Activated T-cell treated with anti-CD3 and anti-CD28 coated beads, Interleukin-2, amount 50 U/mL, for 24 hours (primary cell): ENCODE results near the gene PHETA1.
"Not testable (repeated sequence)": the region's sequence is repeated elsewhere in the genome, so short reads cannot be mapped to it uniquely, and the experiment has no call there.

Experiments
- DNase-seq: peaks from one replicate; pipeline ENCODE4 v3.0.0-alpha.2; 2020
- H3K27ac Mint-ChIP-seq: 2 replicates; pipeline ENCODE4 v1.8.0; 2020; ENCODE audit warnings: mild to moderate bottlenecking, mixed read lengths
- H3K27me3 Mint-ChIP-seq: 2 replicates; pipeline ENCODE4 v1.8.0; 2020; ENCODE audit warnings: mixed read lengths
- H3K36me3 Mint-ChIP-seq: 2 replicates; pipeline ENCODE4 v1.8.0; 2020; ENCODE audit warnings: low read depth, mixed read lengths
- H3K4me1 Mint-ChIP-seq: 2 replicates; pipeline ENCODE4 v1.8.0; 2020; ENCODE audit warnings: low read depth, mixed read lengths
- H3K4me3 Mint-ChIP-seq: 2 replicates; pipeline ENCODE4 v1.8.0; 2020; ENCODE audit warnings: mild to moderate bottlenecking, moderate library complexity, mixed read lengths
- H3K9me3 Mint-ChIP-seq: 2 replicates; pipeline ENCODE4 v1.8.0; 2020; ENCODE audit warnings: mixed read lengths

Gene PHETA1

GRCh38 chr12:111353026-111353425 is 15.9 kb downstream of the PHETA1 start:
- H3K27ac Mint-ChIP-seq: no peak overlapping the region
- peaks cover 15% of the 10 kb centered on the region for H3K9me3 Mint-ChIP-seq
- H3K36me3 Mint-ChIP-seq: no peaks in the 10 kb centered on the region
- no peaks in the 10 kb centered on the region for H3K4me1 Mint-ChIP-seq
- no peak overlapping the region for H3K4me3 Mint-ChIP-seq
- H3K27me3 Mint-ChIP-seq: no peaks in the 10 kb centered on the region
- DNase-seq: no peak

GRCh38 chr12:111352296-111352993 is 16.4 kb downstream of the PHETA1 start:
- no peak for DNase-seq
- no peak overlapping the region for H3K4me3 Mint-ChIP-seq
- no peaks in the 10 kb centered on the region for H3K36me3 Mint-ChIP-seq
- H3K27me3 Mint-ChIP-seq: no peaks in the 10 kb centered on the region
- H3K4me1 Mint-ChIP-seq: no peaks in the 10 kb centered on the region
- peaks cover 16% of the 10 kb centered on the region for H3K9me3 Mint-ChIP-seq
- no peak overlapping the region for H3K27ac Mint-ChIP-seq

- Mint-ChIP-seq H3K36me3 (no peaks in the 10 kb centered on the region), H3K4me1 (no peaks in the 10 kb centered on the region), H3K27ac (no peak overlapping the region), H3K27me3 (no peaks in the 10 kb centered on the region), H3K9me3 (peaks cover 20% of the 10 kb centered on the region), H3K4me3 (no peak overlapping the region)
- no peak for DNase-seq
Measured at GRCh38 chr12:111351026-111351425, 17.9 kb downstream of the PHETA1 start.

GRCh38 chr12:111349748-111350520 is 19.0 kb downstream of the PHETA1 start:
- Mint-ChIP-seq H3K27ac (no peak overlapping the region), H3K36me3 (no peaks in the 10 kb centered on the region), H3K4me1 (no peaks in the 10 kb centered on the region), H3K9me3 (peaks cover 20% of the 10 kb centered on the region), H3K27me3 (no peaks in the 10 kb centered on the region), H3K4me3 (no peak overlapping the region)
- DNase-seq: no peak

- Mint-ChIP-seq H3K4me3 (no peak overlapping the region), H3K9me3 (peaks cover 20% of the 10 kb centered on the region), H3K27me3 (no peaks in the 10 kb centered on the region), H3K4me1 (no peaks in the 10 kb centered on the region), H3K36me3 (no peaks in the 10 kb centered on the region), H3K27ac (no peak overlapping the region)
- no peak for DNase-seq
Measured at GRCh38 chr12:111349101-111349747, 19.7 kb downstream of the PHETA1 start.

GRCh38 chr12:111347891-111348644 is 20.8 kb downstream of the PHETA1 start:
- no peaks in the 10 kb centered on the region for H3K27me3 Mint-ChIP-seq
- no peaks in the 10 kb centered on the region for H3K4me1 Mint-ChIP-seq
- H3K4me3 Mint-ChIP-seq: no peak overlapping the region
- no peak for DNase-seq
- peaks cover 20% of the 10 kb centered on the region for H3K9me3 Mint-ChIP-seq
- H3K36me3 Mint-ChIP-seq: no peaks in the 10 kb centered on the region
- H3K27ac Mint-ChIP-seq: no peak overlapping the region

GRCh38 chr12:111344254-111344875 is 24.5 kb downstream of the PHETA1 start:
- DNase-seq: no peak
- no peak overlapping the region for H3K4me3 Mint-ChIP-seq
- peaks cover 16% of the 10 kb centered on the region for H3K9me3 Mint-ChIP-seq
- no peaks in the 10 kb centered on the region for H3K4me1 Mint-ChIP-seq
- H3K36me3 Mint-ChIP-seq: no peaks in the 10 kb centered on the region
- H3K27me3 Mint-ChIP-seq: no peaks in the 10 kb centered on the region
- H3K27ac Mint-ChIP-seq: no peak overlapping the region

- no peak for DNase-seq
- no peak overlapping the region for H3K4me3 Mint-ChIP-seq
- H3K9me3 Mint-ChIP-seq: peaks cover 6% of the 10 kb centered on the region
- H3K4me1 Mint-ChIP-seq: no peaks in the 10 kb centered on the region
- no peaks in the 10 kb centered on the region for H3K36me3 Mint-ChIP-seq
- H3K27ac Mint-ChIP-seq: no peak overlapping the region
- no peaks in the 10 kb centered on the region for H3K27me3 Mint-ChIP-seq
Measured at GRCh38 chr12:111343181-111343580, 25.7 kb downstream of the PHETA1 start.

GRCh38 chr12:111342376-111342775 is 26.5 kb downstream of the PHETA1 start:
- Mint-ChIP-seq H3K4me1 (no peaks in the 10 kb centered on the region), H3K36me3 (no peaks in the 10 kb centered on the region), H3K27me3 (no peaks in the 10 kb centered on the region), H3K27ac (no peak overlapping the region), H3K4me3 (no peak overlapping the region), H3K9me3 (peaks cover 4% of the 10 kb centered on the region)
- DNase-seq: no peak

GRCh38 chr12:111341426-111342065 is 27.3 kb downstream of the PHETA1 start:
- no peak overlapping the region for H3K4me3 Mint-ChIP-seq
- no peak overlapping the region for H3K27ac Mint-ChIP-seq
- H3K36me3 Mint-ChIP-seq: no peaks in the 10 kb centered on the region
- no peaks in the 10 kb centered on the region for H3K27me3 Mint-ChIP-seq
- H3K4me1 Mint-ChIP-seq: no peaks in the 10 kb centered on the region
- H3K9me3 Mint-ChIP-seq: no peaks in the 10 kb centered on the region
- no peak for DNase-seq

GRCh38 chr12:111340680-111341079 is 28.2 kb downstream of the PHETA1 start:
- H3K36me3 Mint-ChIP-seq, H3K4me1 Mint-ChIP-seq, DNase-seq, H3K27me3 Mint-ChIP-seq, H3K4me3 Mint-ChIP-seq, H3K27ac Mint-ChIP-seq, H3K9me3 Mint-ChIP-seq: not testable (repeated sequence)

GRCh38 chr12:111340231-111340630 is 28.7 kb downstream of the PHETA1 start:
- no peaks in the 10 kb centered on the region for H3K9me3 Mint-ChIP-seq
- no peak for DNase-seq
- no peaks in the 10 kb centered on the region for H3K36me3 Mint-ChIP-seq
- no peak overlapping the region for H3K27ac Mint-ChIP-seq
- no peaks in the 10 kb centered on the region for H3K27me3 Mint-ChIP-seq
- no peaks in the 10 kb centered on the region for H3K4me1 Mint-ChIP-seq
- no peak overlapping the region for H3K4me3 Mint-ChIP-seq

GRCh38 chr12:111339321-111339938 is 29.5 kb downstream of the PHETA1 start:
- no peaks in the 10 kb centered on the region for H3K9me3 Mint-ChIP-seq
- DNase-seq: no peak
- H3K27me3 Mint-ChIP-seq: no peaks in the 10 kb centered on the region
- H3K36me3 Mint-ChIP-seq: no peaks in the 10 kb centered on the region
- H3K4me3 Mint-ChIP-seq: no peak overlapping the region
- H3K27ac Mint-ChIP-seq: no peak overlapping the region
- H3K4me1 Mint-ChIP-seq: no peaks in the 10 kb centered on the region
